NCI-H187 treated with DMSO at 0.1 percent for 48 hours (cell line): Measurements from ENCODE around the gene GPR31.
"Not testable (repeated sequence)": the region's sequence is repeated elsewhere in the genome, so short reads cannot be mapped to it uniquely, and the experiment has no call there.

ENCODE experiments used
- DNase-seq: peaks from one replicate; lab custom pipeline; 2025; lab: John Stamatoyannopoulos, UW

The GPR31 gene, protein sequence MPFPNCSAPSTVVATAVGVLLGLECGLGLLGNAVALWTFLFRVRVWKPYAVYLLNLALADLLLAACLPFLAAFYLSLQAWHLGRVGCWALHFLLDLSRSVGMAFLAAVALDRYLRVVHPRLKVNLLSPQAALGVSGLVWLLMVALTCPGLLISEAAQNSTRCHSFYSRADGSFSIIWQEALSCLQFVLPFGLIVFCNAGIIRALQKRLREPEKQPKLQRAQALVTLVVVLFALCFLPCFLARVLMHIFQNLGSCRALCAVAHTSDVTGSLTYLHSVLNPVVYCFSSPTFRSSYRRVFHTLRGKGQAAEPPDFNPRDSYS

GRCh38 chr6:167157863-167158262 lies at the start of gene GPR31:
TSS of gene GPR31 (minus strand) at chr6:167157980. CDS start at chr6:167157831, 149 bp downstream.
- DNase-seq: no peak

- DNase-seq: no peak
Measured at GRCh38 chr6:167207527-167207926, 49.7 kb upstream of the GPR31 start.

- not testable (repeated sequence) for DNase-seq
Measured at GRCh38 chr6:167205316-167205715, 47.5 kb upstream of the GPR31 start.

DNA sequence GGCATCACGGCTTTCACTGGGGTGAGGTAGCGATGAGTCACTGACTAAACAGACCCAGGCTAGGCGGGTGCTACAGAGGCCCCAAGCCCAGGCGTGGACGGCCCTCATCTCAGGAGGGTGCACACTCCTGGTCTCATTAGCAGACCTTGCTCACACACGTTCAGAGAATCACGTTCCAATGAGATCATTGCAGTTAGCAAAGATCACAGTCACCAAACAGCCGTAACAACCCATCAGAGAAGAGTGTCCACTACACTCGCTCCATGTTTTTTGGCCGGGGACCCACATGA lies 46.2 kb upstream of the GPR31 start:
- not testable (repeated sequence) for DNase-seq

GRCh38 chr6:167203261-167204058 lies 45.7 kb upstream of the GPR31 start:
- not testable (repeated sequence) for DNase-seq

DNA sequence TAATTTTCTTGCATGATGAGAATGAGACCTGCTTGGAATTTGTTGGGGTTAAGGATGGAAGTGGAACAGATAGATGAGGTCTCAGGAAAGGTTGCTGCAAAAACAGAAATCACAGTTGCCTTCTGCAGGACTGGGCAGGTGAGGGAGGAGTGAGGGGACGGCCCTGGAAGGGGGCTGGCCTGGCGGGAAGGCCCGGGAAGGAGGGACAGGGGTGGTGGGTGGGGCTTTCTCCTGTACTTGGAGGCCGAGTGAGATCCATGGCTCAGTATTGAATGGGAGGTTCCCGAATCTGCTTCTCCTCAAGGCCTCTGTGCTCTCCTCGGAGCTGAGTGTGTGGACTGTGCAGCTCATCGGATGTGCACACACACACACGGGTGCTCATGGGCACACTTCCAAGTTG lies 44.8 kb upstream of the GPR31 start:
- DNase-seq: not testable (repeated sequence)

DNA sequence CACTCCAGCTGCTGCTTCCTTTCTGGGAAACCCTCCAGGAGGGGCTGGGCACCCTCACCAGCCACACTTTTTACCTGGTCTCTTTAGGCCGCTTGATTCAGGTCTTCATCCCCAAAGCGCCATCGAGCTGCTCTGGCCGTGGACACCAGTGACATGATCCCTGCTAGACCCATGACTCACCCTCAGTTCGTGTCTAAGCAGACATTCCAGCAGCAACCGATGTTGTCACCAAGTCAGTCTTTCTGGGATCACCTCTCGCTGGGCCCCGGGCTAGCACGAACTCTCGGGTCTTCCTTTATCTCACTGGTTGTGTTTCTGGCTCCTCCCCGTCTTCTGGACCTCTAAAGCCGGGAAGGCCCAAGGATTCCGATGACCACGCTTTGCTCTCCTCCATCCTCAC lies 43.0 kb upstream of the GPR31 start:
- DNase-seq: no peak

GRCh38 chr6:167195941-167196610 lies 38.3 kb upstream of the GPR31 start:
- DNase-seq: not testable (repeated sequence)

DNA sequence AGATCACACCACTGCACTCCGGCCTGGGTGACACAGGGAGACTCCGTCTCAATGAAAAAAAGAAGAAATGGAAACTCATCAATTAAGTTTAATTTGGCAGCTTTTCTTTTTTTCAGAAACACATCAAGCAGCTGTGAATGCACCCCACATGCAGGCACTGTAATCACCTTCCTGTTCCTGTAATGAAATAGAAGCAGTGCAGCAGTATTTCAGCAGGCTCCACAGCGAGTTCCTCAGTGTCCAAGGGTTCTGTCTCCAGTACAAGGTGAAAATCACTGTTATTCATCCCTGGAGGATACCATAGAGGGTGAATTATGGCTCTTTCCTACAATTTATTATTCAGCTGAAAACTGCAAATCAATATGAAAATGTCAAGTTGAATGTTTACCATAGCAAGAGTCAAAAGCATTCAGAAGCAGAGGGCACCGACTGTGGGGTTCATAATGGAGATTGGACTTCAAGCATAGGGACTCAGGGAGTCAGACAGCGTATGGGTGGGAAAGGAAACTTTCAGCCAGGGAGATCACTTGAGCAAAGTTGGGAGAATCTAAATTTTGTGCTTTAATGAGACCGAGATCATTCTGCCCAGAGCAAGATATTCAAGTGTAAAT lies 35.8 kb upstream of the GPR31 start:
- not testable (repeated sequence) for DNase-seq

DNA sequence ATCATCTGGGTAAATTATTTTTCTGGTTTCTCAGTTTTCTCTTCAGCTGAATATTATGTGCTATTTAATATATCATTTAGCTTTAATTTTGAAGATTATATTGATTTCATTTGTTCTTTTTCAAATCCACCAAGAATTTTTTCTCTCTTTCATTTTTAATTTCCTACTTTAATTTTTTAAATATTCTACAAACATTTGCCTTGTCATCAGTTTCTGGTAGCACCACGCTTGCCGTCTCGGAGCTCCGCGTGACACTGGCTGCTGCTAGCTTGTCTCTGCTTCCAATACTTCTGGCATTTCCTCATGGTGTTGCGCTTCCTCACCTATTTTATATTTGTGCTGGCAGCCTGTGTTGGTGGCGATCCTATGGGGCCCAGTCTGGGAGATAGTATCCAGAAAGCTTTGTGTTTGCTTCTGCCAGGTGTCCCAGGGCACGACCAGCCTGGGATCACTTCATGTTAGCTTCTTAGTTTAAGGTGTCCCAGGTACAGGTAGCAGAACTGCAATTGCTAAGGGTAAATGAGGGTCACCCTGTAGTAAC lies 33.3 kb upstream of the GPR31 start:
- not testable (repeated sequence) for DNase-seq

DNA sequence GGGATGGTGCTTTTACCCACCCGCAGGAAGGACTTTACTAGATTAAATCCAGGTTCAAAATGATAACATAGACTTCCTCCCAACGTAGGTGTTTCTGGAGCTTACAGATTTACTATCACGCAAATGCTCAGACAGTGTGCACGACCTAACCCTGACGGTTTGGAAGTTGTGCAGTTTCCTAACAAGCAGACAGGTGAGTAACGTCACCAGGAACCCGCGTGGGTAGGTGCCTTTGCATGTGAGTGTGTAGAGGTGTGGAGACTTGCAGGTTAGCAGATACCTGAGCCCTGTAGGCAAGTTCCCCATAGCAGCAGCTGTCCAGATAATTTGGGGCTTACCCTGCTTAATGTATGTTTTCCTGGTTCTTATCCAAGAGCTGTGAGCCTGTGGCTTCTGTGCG lies 29.5 kb upstream of the GPR31 start:
- DNase-seq: not testable (repeated sequence)

- not testable (repeated sequence) for DNase-seq
Measured at GRCh38 chr6:167185101-167185500, 27.3 kb upstream of the GPR31 start.

- not testable (repeated sequence) for DNase-seq
Measured at GRCh38 chr6:167182913-167183314, 25.1 kb upstream of the GPR31 start.

DNA sequence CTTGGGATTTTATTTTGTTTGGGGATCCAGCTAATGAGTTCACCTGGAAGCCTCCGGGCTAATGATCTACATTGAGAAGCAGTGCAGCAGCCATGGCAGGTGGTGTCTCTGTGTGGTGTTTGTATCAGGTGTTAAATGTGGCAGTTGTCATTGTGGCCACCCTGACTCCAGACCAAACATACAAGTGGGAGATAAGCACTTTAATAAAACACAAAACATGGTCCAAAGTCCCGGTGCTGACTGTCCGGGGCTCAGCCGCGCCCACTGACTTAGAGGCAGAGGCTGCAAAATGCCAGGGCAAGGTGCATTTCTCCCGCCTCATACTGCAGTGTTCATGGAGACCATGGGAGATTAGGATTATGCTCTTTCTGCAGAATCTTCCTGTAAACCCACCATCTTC lies 23.6 kb upstream of the GPR31 start:
- DNase-seq: not testable (repeated sequence)

- not testable (repeated sequence) for DNase-seq
Measured at GRCh38 chr6:167180086-167180485, 22.3 kb upstream of the GPR31 start.

DNA sequence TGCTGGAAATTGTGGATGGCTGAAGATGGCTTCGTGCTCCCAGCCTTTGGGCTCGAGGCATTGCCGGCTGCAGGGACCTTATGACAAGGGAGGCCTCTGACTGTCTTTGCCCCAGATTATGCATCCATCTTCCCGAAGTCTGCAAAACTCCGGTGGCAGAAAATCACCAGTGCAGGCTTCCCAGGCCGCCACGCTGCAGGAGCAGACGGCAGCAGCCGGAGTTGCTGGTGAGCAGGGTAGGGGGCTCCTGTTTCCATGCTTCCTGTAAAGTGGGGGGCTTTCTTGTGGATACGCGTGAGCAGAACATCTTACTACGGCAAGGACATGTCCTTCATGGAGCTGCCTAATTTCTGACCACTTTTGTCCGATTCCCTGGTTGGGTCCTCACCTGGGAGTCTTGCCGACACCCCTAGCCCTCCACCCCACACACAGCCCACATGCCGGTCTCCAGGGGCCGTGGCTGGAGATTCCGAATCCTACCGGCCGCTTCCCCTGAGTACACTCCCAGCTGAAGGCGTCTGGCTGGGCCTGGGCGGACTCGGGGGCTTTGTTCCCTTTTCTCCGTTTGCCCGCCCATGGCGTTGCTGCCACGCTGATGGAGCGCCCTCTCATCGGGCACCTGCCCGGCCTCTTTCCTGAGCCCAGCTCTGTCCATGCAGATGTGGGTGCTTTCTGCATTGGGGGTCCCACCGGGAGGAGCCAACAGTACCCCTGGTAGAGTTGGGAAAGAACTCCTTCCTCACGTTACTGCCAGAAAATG lies 21.3 kb upstream of the GPR31 start:
- not testable (repeated sequence) for DNase-seq

GRCh38 chr6:167177271-167177670 lies 19.5 kb upstream of the GPR31 start:
- DNase-seq: not testable (repeated sequence)

DNA sequence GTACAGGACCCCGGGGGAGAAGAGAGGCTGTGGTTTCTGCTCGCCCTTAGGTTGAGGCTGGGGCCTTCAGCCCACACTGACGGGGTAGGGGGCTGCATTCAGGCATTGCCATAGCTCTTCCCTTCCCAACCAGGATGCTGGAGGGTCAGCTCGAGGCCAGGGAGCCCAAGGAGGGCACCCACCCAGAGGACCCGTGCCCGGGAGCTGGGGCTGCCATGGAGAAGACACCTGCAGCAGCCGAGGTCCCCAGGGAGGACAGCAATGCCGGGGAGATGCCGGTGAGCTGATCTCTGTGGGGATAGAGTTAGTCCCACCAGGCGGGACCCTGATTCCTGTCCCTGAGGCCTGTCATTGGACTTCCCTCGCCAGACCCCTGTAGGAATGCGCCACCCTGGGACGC lies 14.2 kb upstream of the GPR31 start:
- DNase-seq: not testable (repeated sequence)

DNA sequence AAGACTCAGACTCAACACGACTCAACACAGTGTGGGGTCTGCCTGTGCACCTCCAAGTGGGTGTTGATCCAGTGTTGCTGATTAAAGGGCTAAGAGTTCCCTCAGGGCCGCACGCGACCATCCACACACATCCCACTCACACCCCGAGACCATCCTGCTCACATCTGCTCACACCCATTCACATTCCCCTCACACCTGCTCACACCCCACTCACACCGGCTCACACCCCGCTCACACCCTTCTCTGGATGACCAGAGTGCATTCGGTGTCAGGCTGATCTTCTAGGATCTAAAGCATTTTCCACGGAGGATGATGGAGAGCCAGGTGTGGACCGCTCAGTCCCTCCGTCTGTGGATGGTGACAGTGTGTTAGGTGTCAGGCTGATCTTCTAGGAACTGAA lies 13.5 kb upstream of the GPR31 start:
- not testable (repeated sequence) for DNase-seq

GRCh38 chr6:167169867-167170266 lies 12.1 kb upstream of the GPR31 start:
- DNase-seq: not testable (repeated sequence)

DNA sequence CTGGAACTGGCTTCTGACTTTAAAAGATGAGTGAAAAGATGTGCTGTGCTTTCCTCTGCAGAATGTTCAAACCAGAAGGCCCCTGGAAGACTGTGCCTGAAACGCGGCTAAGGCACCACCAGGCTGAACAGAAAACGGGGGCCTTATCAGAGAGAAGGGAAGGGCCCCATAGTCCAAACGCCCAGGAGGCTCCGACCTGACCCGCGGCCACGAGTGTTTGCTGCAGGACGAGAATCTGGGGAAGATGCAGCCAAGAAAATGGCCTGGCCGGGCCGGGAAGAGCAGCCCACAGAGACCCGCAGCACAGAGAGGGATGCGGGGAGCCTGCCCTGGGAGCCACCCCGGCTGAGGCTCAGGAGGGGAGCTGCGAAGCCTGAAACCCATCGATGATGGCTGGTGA lies 10.5 kb upstream of the GPR31 start:
- DNase-seq: not testable (repeated sequence)
